Measurements from ENCODE around the gene POLD1.

DNA sequence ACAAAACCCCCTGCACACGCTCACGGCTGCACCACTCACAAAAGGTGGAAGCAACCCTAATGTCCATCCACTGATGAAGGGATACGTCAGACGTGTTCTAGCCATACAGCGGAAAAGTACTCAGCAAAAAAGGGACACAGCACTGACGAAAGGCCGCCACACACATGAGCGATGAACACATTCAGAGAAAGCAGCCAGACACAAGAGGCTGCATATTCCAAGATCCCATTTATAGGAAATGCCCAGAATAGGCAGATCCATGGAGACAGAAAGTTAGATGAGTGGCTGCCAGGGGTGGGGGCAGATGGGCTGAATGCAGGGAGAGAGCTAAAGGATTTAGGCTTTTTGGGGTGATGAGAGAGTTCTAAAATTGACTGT lies 3.7 kb downstream of the POLD1 start:
- TF ChIP-seq, protein P1, sequence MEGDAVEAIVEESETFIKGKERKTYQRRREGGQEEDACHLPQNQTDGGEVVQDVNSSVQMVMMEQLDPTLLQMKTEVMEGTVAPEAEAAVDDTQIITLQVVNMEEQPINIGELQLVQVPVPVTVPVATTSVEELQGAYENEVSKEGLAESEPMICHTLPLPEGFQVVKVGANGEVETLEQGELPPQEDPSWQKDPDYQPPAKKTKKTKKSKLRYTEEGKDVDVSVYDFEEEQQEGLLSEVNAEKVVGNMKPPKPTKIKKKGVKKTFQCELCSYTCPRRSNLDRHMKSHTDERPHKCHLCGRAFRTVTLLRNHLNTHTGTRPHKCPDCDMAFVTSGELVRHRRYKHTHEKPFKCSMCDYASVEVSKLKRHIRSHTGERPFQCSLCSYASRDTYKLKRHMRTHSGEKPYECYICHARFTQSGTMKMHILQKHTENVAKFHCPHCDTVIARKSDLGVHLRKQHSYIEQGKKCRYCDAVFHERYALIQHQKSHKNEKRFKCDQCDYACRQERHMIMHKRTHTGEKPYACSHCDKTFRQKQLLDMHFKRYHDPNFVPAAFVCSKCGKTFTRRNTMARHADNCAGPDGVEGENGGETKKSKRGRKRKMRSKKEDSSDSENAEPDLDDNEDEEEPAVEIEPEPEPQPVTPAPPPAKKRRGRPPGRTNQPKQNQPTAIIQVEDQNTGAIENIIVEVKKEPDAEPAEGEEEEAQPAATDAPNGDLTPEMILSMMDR (IDR thresholded peaks at IDR 0.05), result no peak
- TF ChIP-seq POLR2A (IDR thresholded peaks at IDR 0.05), result no peak
